Measurements from ENCODE around the gene TAF11.

DNA sequence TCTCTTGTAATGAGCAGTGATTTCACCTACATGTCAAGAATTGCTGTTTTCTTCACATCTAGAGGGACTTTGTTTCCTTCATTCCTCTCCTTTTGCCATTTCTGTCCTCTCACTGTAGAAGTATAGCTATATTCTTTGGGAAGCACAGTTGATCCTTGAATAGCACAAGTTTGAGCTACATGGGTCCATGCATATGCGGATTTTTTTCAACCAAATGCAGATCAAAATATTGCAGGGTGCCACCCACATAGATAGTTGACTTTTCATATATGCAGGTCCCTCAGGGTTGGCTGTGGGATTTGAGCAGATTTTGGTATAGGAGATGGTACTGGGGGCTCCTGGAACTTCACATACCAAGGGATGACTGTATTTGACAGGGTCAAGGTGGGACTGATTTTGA is 54.9 kb downstream of the TAF11 start:
- TF ChIP-seq CTCF (IDR thresholded peaks at IDR 0.05; ENCODE audit: poor library complexity) (no peak), EZH2 (IDR thresholded peaks at IDR 0.05; ENCODE audit: borderline replicate concordance) (no peak), EZH2phosphoT487 (IDR thresholded peaks at IDR 0.05; ENCODE audit: low read depth, severe bottlenecking, unreplicated experiment) (no peak)
